Activated CD4-positive, alpha-beta memory T cell treated with anti-CD3 and anti-CD28 coated beads for 36 hours (primary cell): ENCODE measurements around the gene HOXB3. TPM values are rescaled to one million over a fixed set of nuclear protein-coding genes. Genes with fewer than 3 reads are reported as not detected.

Experiments
- CTCF ChIA-PET: fragments of 350-600 bp; sonication (Branson Sonifier 250); formaldehyde crosslinking; loops from one replicate; lab custom pipeline; 2021; ENCODE audit warnings: antibody characterized with exemption, inconsistent platforms; lab: Charles Lee
- POLR2A ChIA-PET: fragments of 350-600 bp; sonication (Branson Sonifier 250); formaldehyde crosslinking; loops from one replicate; lab custom pipeline; 2021; ENCODE audit warnings: antibody characterized with exemption; lab: Charles Lee
- DNase-seq: peaks from one replicate; pipeline ENCODE4 v3.0.0-alpha.2; 2020
- H3K27ac Mint-ChIP-seq: one replicate; pipeline ENCODE4 v1.8.0; 2021; ENCODE audit warnings: mixed read lengths
- H3K27me3 Mint-ChIP-seq: one replicate; pipeline ENCODE4 v1.8.0; 2021; ENCODE audit warnings: mixed read lengths
- H3K36me3 Mint-ChIP-seq: one replicate; pipeline ENCODE4 v1.8.0; 2021; ENCODE audit warnings: mixed read lengths
- H3K4me1 Mint-ChIP-seq: one replicate; pipeline ENCODE4 v1.8.0; 2021; ENCODE audit warnings: low read depth, mixed read lengths
- H3K4me3 Mint-ChIP-seq: one replicate; pipeline ENCODE4 v1.8.0; 2021; ENCODE audit warnings: mild to moderate bottlenecking, mixed read lengths
- H3K9me3 Mint-ChIP-seq: one replicate; pipeline ENCODE4 v1.8.0; 2021; ENCODE audit warnings: mixed read lengths
- intact Hi-C: fragments of 100-400 bp; cut with micrococcal nuclease; formaldehyde crosslinking; loops from one replicate; pipeline ENCODE4 v1.15.1; 2023
- total RNA-seq, 2 experiments: library from RNA; stranded (reverse); gene quantifications; one replicate each; pipeline ENCODE4 v1.2.3, GENCODE V29; 2021

The HOXB3 gene
- total RNA-seq, 2 experiments from 2014 or later, result 2.6 TPM

DNA sequence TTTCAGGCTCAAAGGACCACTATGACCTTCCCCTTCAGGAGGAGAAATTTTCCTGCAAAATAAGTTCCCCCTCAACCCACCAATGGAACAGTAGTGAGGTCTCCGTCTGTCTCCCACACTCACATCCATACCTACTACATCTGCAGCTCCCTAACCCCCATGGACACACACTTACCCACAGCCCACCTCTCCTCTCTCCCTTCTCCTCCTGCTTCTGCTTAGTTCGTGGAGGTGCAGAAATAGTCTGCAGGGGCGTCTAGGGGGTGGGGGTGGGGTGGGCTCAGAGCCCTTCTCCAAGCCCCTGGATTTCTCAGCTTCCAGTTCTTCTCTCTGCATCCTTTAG is 20.8 kb downstream of the HOXB3 start:
- Mint-ChIP-seq H3K27me3 (peaks cover 8% of the 10 kb centered on the region), H3K9me3 (no peaks in the 10 kb centered on the region), H3K27ac (no peak overlapping the region), H3K36me3 (no peaks in the 10 kb centered on the region), H3K4me1 (peaks cover 3% of the 10 kb centered on the region), H3K4me3 (no peak overlapping the region)
- intact Hi-C loops, result no loop called here
- CTCF ChIA-PET, result interaction anchor here (1.4 kb wide), 1 partner anchor 24 kb away, joined by 5 read pairs; no protein-coding TSS in a partner anchor
- DNase-seq, result no peak
- POLR2A ChIA-PET, result no interaction called here

DNA sequence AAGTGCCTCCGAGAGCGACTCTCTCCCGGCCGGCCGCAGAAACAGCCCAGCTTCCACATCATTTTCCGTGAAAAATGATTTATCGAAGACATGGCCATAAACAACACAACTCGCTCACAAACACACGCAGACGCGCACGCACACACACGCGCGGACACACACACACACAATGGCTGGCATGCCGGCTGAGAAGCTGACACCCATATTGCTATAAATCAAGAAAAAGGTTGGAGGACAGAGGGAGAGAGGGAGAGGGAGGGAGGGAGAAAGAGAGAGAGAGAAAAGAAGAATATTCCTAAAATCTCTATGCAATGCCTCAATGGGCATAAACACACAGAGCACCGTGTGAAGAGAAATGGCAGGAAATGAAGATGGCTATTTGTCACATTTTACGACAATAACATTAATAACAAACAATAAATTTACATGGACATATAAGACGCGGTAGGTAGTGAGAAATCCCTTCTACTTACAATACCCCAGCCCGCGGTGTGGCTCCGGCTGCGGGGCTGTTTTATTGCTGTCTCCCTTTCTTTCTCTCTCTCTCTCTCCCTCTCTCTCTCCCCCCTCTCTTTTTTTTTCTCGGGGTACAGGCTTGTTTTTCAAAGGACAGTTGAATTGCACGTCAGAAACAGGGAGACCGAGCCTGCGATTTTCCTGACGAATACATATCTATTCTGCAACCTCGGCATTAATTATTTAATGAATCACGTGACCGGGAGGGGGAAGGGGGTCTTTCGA is 21.4 kb downstream of the HOXB3 start:
- Mint-ChIP-seq H3K27ac (no peak overlapping the region), H3K27me3 (peaks cover 10% of the 10 kb centered on the region), H3K36me3 (no peaks in the 10 kb centered on the region), H3K9me3 (no peaks in the 10 kb centered on the region), H3K4me1 (peaks cover 3% of the 10 kb centered on the region), H3K4me3 (no peak overlapping the region)
- intact Hi-C loops, result no loop called here
- ChIA-PET CTCF (no interaction called here), POLR2A (no interaction called here)
- no peak for DNase-seq

DNA sequence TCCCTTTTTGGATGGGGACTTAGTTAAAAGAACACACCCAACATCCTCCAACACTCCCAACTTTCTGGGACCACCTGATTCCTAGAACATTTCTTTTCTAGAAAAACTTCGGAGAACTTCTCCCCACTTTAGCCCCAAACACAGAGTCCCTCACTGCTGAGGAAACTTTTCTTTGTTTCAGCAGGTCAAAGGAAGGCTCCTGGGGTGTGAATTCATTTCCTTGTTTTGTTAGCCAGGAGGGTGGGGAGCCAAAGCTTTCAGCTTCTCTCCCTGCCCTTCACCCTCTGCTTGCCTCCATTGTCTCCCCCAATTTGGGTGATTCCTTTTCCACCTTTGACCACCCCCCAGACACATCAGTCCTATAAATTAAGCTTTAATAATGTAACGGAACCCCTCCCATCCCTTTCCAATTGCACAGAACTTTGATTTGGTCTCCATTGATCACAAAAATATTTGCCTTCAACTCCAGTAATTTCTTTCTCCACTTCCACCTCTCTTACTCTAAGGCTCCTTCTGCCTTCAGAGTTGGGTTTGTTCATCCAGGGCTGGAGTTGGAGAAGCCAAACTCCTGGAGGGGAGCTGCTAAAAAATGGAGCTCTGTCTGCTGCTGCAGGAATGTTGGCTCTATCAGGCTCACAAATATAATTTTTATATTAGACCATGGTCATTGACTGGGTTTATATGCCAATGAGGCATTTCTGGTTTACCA is 22.2 kb downstream of the HOXB3 start:
- Mint-ChIP-seq H3K27ac (no peak overlapping the region), H3K27me3 (peaks cover 10% of the 10 kb centered on the region), H3K9me3 (no peaks in the 10 kb centered on the region), H3K4me3 (no peak overlapping the region), H3K36me3 (no peaks in the 10 kb centered on the region), H3K4me1 (peaks cover 3% of the 10 kb centered on the region)
- CTCF ChIA-PET, result interaction anchor here (0.6 to 1.0 kb wide), 2 partner anchors 111 to 143 kb away, joined by 3 to 4 read pairs; no protein-coding TSS in a partner anchor
- DNase-seq, result no peak
- POLR2A ChIA-PET, result interaction anchor here (1.0 kb wide), 1 partner anchor 26 kb away, joined by 3 read pairs; no protein-coding TSS in a partner anchor
- intact Hi-C loops, result no loop called here

DNA sequence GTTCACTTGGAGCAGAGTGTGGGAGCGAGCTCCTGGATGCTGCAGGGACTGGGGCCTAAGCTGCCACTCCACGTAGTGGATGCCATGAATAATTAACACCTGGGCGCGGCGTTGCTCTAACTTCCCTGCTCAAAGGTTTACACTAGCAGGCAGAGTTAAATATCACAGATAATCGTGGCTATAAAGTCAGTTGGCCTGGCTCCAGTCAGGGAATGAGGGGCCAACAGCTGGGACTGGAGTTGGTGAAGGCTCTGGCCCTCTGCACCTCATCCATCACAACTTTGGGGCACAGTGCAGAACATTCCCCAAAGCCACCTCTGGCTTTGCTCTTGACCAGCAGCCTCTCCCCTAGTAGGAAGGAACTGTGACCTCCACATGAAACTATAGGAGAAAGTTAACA is 22.8 kb downstream of the HOXB3 start:
- POLR2A ChIA-PET, result interaction anchor here (1.0 kb wide), 1 partner anchor 26 kb away, joined by 3 read pairs; no protein-coding TSS in a partner anchor
- Mint-ChIP-seq H3K4me3 (no peak overlapping the region), H3K27ac (no peak overlapping the region), H3K36me3 (no peaks in the 10 kb centered on the region), H3K4me1 (peaks cover 3% of the 10 kb centered on the region), H3K9me3 (no peaks in the 10 kb centered on the region), H3K27me3 (peaks cover 10% of the 10 kb centered on the region)
- no peak for DNase-seq
- intact Hi-C loops, result no loop called here
- CTCF ChIA-PET, result interaction anchor here (0.6 to 1.4 kb wide), 3 partner anchors 26 to 143 kb away, joined by 3 to 4 read pairs (median 3); no protein-coding TSS in a partner anchor

DNA sequence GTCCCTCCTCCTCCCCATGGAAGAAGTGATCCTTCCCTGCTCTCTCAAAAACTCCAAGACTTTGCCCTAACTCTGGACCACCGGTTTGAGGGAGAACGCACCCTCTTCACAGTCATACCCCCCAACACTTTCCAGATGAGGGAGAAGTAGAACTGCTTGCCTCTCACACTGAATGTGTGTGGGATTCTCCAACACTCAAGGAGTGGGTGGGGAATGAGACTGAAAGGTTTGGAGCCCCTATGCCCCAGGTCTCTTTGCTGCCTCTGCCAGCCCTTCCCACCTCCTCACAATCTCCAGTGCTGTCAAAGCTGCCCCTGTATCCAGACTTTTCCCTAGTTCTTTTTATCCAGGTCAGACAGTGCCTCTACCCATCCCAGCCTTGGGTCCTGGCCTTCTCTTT is 23.3 kb downstream of the HOXB3 start:
- DNase-seq, result no peak
- no peak overlapping the region for H3K27ac Mint-ChIP-seq

DNA sequence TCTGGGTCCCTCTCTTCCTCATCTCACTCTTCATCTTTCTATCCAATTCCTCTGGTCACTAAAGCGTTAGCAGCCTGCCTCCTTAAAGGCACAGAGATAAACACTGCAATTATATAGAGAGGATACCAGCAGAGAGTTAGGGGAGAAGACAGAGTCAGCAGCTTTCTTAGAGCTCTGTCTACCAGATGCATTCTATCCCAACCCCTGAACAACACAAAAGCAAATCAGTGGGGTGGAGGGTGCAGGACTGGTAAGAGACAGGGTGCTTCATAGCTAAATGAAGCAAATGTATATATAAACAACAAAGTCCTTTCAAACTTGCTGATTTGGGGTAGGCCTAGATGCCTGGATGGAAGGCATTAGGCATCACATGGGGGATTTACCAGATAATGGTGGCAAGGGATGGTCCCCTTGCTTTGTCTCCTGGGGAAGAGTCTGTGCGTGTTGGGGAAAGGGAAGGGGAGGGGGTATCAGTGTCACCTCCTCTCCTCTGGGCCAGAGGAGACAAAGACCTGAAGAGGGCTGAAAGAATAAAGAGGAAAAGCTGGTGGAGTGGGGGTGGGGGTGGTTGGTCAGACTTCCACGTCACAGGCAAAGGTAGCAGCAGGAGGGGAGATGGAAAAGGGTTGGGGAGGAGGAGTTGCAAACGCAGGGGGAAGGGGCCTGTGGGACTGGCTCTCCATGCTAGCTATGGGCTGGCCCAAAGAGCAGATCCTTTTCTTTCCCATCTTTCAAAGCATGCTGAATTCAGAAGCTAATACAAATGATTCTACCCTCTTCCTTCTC is 23.9 kb downstream of the HOXB3 start:
- intact Hi-C loops, result no loop called here
- POLR2A ChIA-PET, result no interaction called here
- no peak overlapping the region for H3K27ac Mint-ChIP-seq
- H3K4me3 Mint-ChIP-seq, result no peak overlapping the region
- CTCF ChIA-PET, result interaction anchor here (1.4 kb wide), 1 partner anchor 27 kb away, joined by 3 read pairs; no protein-coding TSS in a partner anchor
- DNase-seq, result no peak
- no peaks in the 10 kb centered on the region for H3K9me3 Mint-ChIP-seq
- peaks cover 3% of the 10 kb centered on the region for H3K4me1 Mint-ChIP-seq
- no peaks in the 10 kb centered on the region for H3K36me3 Mint-ChIP-seq
- peaks cover 10% of the 10 kb centered on the region for H3K27me3 Mint-ChIP-seq

More for the DNA sequence above, 23.3 kb downstream of the HOXB3 start:
- H3K36me3 Mint-ChIP-seq, result no peaks in the 10 kb centered on the region
- peaks cover 3% of the 10 kb centered on the region for H3K4me1 Mint-ChIP-seq
- no peak overlapping the region for H3K4me3 Mint-ChIP-seq
- H3K9me3 Mint-ChIP-seq, result no peaks in the 10 kb centered on the region
- ChIA-PET POLR2A (no interaction called here), CTCF (interaction anchor here (0.6 to 1.4 kb wide), 2 partner anchors 26 to 142 kb away, joined by 3 to 4 read pairs; no protein-coding TSS in a partner anchor)
- peaks cover 10% of the 10 kb centered on the region for H3K27me3 Mint-ChIP-seq
- intact Hi-C loops, result no loop called here

DNA sequence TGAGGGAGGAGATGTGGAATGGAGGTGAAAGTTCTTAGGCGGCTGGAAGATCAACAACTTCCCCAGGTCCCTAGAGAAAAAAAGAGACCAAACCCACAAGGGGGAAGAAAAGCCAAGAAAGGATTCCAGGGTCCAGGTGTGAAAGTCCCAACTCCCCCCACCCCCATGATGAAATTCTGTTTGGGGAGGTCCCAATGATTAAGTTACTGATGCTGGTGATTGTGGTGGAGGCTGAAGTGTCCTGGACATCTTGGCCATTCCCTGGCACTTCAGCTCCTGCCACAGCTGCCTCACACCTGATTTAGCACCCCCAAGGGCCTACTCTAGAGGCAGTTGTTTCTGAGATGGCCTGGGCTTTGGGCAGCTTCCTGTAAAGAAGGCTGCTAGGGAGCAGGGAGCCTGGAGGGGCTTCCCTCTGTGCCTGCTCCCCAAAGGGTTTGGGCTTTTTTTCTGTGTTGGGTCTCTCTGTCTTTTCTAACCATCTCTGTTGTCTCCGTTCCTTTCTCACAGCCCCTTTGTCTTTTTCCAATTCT is 25.0 kb downstream of the HOXB3 start:
- Mint-ChIP-seq H3K36me3 (no peaks in the 10 kb centered on the region), H3K27me3 (peaks cover 10% of the 10 kb centered on the region), H3K4me1 (peaks cover 3% of the 10 kb centered on the region), H3K27ac (no peak overlapping the region), H3K9me3 (no peaks in the 10 kb centered on the region), H3K4me3 (no peak overlapping the region)
- intact Hi-C loops, result no loop called here
- DNase-seq, result no peak
- POLR2A ChIA-PET, result no interaction called here
- CTCF ChIA-PET, result no interaction called here

DNA sequence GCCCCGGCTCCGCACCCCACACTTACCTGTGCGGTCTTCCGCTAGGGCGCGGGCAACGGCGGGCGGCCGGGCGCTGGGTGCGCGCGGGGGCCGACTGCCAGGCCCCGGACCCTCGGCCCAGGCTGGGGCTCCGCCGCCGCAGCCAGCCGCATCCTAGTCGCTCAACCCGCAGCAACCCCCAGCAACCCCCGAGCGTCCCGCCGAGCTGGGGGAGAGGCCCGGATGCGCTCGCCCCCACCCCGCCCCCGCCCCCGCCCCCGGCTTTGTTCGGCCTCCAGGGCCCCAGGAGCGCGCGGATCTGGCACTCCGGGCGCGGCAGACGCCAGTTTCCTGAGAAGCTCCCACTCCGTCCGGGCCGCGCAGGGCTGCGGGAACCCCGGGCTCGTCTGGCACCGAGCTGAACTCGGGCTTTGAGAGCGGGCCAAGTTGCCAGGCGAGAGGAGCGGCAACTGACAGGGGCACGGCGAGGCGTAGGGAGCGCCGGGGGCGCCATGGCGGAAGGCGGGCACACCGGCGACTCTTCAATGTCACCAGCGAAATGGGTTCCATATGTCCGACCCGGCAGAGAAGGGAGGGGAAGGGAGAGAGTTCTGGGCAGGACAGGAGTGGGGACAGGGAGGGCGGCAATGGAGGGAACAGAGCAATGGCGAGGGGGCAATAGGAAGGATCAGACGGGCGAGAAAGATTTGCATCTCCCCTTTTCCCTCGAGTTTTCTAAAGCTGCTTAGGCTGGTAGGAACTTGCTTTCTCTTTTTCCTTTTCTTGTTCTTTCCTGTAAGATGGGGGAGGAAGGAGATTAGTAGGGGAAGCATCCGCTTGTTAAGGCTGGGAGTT is 25.6 kb downstream of the HOXB3 start:
- H3K36me3 Mint-ChIP-seq, result no peaks in the 10 kb centered on the region
- intact Hi-C loops, result no loop called here
- no peak overlapping the region for H3K27ac Mint-ChIP-seq
- CTCF ChIA-PET, result no interaction called here
- POLR2A ChIA-PET, result no interaction called here
- H3K4me1 Mint-ChIP-seq, result peaks cover 3% of the 10 kb centered on the region
- DNase-seq, result no peak
- peaks cover 10% of the 10 kb centered on the region for H3K27me3 Mint-ChIP-seq
- no peak overlapping the region for H3K4me3 Mint-ChIP-seq
- no peaks in the 10 kb centered on the region for H3K9me3 Mint-ChIP-seq

DNA sequence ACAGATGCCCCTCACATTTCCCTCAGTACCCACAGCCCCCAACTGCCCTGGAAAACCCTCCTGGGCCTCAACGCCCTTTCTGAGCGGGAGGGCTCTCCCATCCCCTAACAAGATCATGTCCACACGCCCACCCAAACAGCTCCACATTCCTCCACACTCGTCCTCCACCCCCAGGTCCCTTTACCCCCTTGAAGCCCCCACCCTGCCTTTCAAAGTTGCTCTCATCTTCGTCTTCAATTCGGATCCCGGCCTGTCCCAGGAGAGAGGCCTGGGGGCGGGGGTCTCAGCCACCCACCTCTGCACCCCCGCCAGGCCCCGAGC is 26.2 kb downstream of the HOXB3 start:
- H3K27me3 Mint-ChIP-seq, result peaks cover 8% of the 10 kb centered on the region
- POLR2A ChIA-PET, result no interaction called here

DNA sequence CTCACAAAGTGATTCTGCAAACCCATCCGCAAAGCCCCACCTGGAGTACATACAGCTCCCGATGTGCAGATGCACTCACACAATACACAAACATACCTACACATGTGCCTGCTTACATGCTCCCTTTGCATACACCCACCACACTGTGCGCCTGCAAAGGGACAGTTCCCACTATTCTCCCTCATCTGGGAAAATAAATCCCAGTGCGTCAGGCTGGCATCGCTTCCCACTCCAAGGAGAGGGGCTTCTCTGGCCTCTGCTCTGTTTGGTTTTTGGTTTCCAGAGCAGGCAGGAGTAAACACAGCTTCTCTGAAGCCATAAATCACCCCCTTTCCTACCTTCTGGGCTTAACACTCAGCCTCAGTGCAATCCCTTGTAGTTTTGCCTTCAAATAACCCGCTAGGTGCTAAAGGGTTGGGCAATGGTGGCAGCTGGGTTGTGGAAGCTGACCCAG is 26.6 kb downstream of the HOXB3 start:
- no peak overlapping the region for H3K4me3 Mint-ChIP-seq
- no peaks in the 10 kb centered on the region for H3K36me3 Mint-ChIP-seq
- CTCF ChIA-PET, result interaction anchor here (1.2 kb wide), 1 partner anchor 30 kb away, joined by 5 read pairs; the partner anchor contains the start of gene HOXB5
- H3K4me1 Mint-ChIP-seq, result peaks cover 2% of the 10 kb centered on the region
- no peaks in the 10 kb centered on the region for H3K9me3 Mint-ChIP-seq
- intact Hi-C loops, result loop anchor here (2.0 kb wide), 1 partner anchor 65 kb away; no protein-coding TSS in a partner anchor
- no peak for DNase-seq
- peaks cover 5% of the 10 kb centered on the region for H3K27me3 Mint-ChIP-seq
- POLR2A ChIA-PET, result no interaction called here
- H3K27ac Mint-ChIP-seq, result no peak overlapping the region

More for the DNA sequence above, 26.2 kb downstream of the HOXB3 start:
- H3K9me3 Mint-ChIP-seq, result no peaks in the 10 kb centered on the region
- no peak overlapping the region for H3K4me3 Mint-ChIP-seq
- CTCF ChIA-PET, result interaction anchor here (1.2 kb wide), 1 partner anchor 30 kb away, joined by 5 read pairs; the partner anchor contains the start of gene HOXB5
- DNase-seq, result no peak
- no peaks in the 10 kb centered on the region for H3K36me3 Mint-ChIP-seq
- intact Hi-C loops, result loop anchor here (2.0 kb wide), 1 partner anchor 65 kb away; no protein-coding TSS in a partner anchor
- peaks cover 3% of the 10 kb centered on the region for H3K4me1 Mint-ChIP-seq
- H3K27ac Mint-ChIP-seq, result no peak overlapping the region

DNA sequence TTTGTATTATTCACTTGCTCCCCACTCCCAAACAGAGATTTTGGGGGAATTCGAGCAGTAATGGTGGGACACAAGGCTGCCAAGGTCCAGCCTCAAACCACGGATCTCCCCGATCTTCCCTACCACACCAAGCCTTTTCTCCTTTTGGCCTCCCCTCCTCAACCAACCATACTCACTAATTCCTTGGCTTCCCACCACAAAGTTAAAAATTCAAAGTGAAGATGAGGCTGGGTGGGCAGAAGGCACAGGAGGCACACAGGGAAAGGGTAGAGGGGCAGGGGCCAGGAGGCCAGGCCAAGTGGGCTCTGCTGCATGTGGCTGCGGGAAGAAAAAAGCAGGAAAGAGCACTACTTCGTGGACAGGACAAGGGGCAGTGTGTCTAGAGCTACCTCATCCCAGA is 27.1 kb downstream of the HOXB3 start:
- no peak for DNase-seq
- POLR2A ChIA-PET, result no interaction called here
- no peak overlapping the region for H3K27ac Mint-ChIP-seq
- no peaks in the 10 kb centered on the region for H3K9me3 Mint-ChIP-seq
- peaks cover 3% of the 10 kb centered on the region for H3K27me3 Mint-ChIP-seq
- no peaks in the 10 kb centered on the region for H3K4me1 Mint-ChIP-seq
- CTCF ChIA-PET, result interaction anchor here (1.2 kb wide), 1 partner anchor 31 kb away, joined by 5 read pairs; the partner anchor contains the start of gene HOXB5
- intact Hi-C loops, result loop anchor here (2.0 kb wide), 1 partner anchor 64 kb away; no protein-coding TSS in a partner anchor
- no peaks in the 10 kb centered on the region for H3K36me3 Mint-ChIP-seq
- H3K4me3 Mint-ChIP-seq, result no peak overlapping the region
